ENCODE measurements around the gene SLF2. TPM values are rescaled to one million over a fixed set of nuclear protein-coding genes. Genes with fewer than 3 reads are reported as not detected.
A peak's percentile ranks its signal among the peaks of the same experiment; 100 is the strongest.

SLF2 gene
- total RNA-seq, 2 donors from 2014 or later = 31.5 to 38.9 TPM

GRCh38 chr10:100985336-100985735 is 72.6 kb downstream of the SLF2 start:
- TF ChIP-seq CTCF (conservative IDR thresholded peaks at IDR 0.05) = no peak
- Histone ChIP-seq H3K4me1 (ENCODE audit: control insufficient read depth, insufficient read depth, low read length) (no peaks in the 10 kb centered on the region), H3K9ac (ENCODE audit: extremely low read depth, low read length, poor library complexity, severe bottlenecking) (no peak overlapping the region), H3K27ac (ENCODE audit: low read depth, low read length) (no peak overlapping the region), H3K36me3 (ENCODE audit: control insufficient read depth, insufficient read depth, low read length) (peaks cover 37% of the 10 kb centered on the region), H3K9me3 (ENCODE audit: control insufficient read depth, low read length) (no peaks in the 10 kb centered on the region), H3K4me3 (ENCODE audit: low read length) (peak overlapping the region; percentile 92), H3K27me3 (ENCODE audit: control insufficient read depth, insufficient read depth, low read length, poor library complexity, severe bottlenecking) (no peaks in the 10 kb centered on the region)
- no peak for DNase-seq
- Mint-ChIP-seq H3K9me3 (no peaks in the 10 kb centered on the region), H3K36me3 (ENCODE audit: low read depth) (peaks cover 36% of the 10 kb centered on the region), H3K4me3 (peak overlapping the region; percentile 93), H3K27me3 (ENCODE audit: insufficient read depth) (no peaks in the 10 kb centered on the region), H3K27ac (no peak overlapping the region), H3K4me1 (peaks cover 9% of the 10 kb centered on the region)
- WGBS, 2 experiments (ENCODE audit: insufficient coverage in 1 of 2, insufficient read length in 1 of 2) = 75 to 87% methylated on average over 2 to 5 of the region's 5 CpGs

- no peak for DNase-seq
- Histone ChIP-seq H3K9me3 (ENCODE audit: control insufficient read depth, low read length) (no peaks in the 10 kb centered on the region), H3K4me1 (ENCODE audit: control insufficient read depth, insufficient read depth, low read length) (no peaks in the 10 kb centered on the region), H3K4me3 (ENCODE audit: low read length) (peak overlapping the region; percentile 92), H3K36me3 (ENCODE audit: control insufficient read depth, insufficient read depth, low read length) (peaks cover 38% of the 10 kb centered on the region), H3K27me3 (ENCODE audit: control insufficient read depth, insufficient read depth, low read length, poor library complexity, severe bottlenecking) (no peaks in the 10 kb centered on the region), H3K27ac (ENCODE audit: low read depth, low read length) (no peak overlapping the region), H3K9ac (ENCODE audit: extremely low read depth, low read length, poor library complexity, severe bottlenecking) (peak overlapping the region; percentile 60)
- Mint-ChIP-seq H3K9me3 (no peaks in the 10 kb centered on the region), H3K27me3 (ENCODE audit: insufficient read depth) (no peaks in the 10 kb centered on the region), H3K36me3 (ENCODE audit: low read depth) (peaks cover 44% of the 10 kb centered on the region), H3K4me1 (peaks cover 9% of the 10 kb centered on the region), H3K4me3 (peak overlapping the region; percentile 93), H3K27ac (peak overlapping the region; percentile 93)
- 23 to 42% methylated on average over 9 to 17 of the region's 17 CpGs for WGBS, 2 experiments (ENCODE audit: insufficient coverage in 1 of 2, insufficient read length in 1 of 2)
- no peak for TF ChIP-seq CTCF (conservative IDR thresholded peaks at IDR 0.05)
Measured at GRCh38 chr10:100986623-100986951, 73.8 kb downstream of the SLF2 start.

GRCh38 chr10:100986952-100987684 is 74.4 kb downstream of the SLF2 start, which contains the start of the genes MRPL43 and TWNK:
MRPL43 (minus strand) TSS chr10:100987497; CDS start chr10:100987443, 54 bp downstream.
TWNK (plus strand) TSS chr10:100987543; CDS start chr10:100988211, 668 bp downstream.
- no peaks in the 10 kb centered on the region for H3K4me1 ChIP-seq (ENCODE audit: control insufficient read depth, insufficient read depth, low read length)
- peaks cover 38% of the 10 kb centered on the region for H3K36me3 ChIP-seq (ENCODE audit: control insufficient read depth, insufficient read depth, low read length)
- no peaks in the 10 kb centered on the region for H3K9me3 ChIP-seq (ENCODE audit: control insufficient read depth, low read length)
- WGBS, 2 experiments (ENCODE audit: insufficient coverage in 1 of 2, insufficient read length in 1 of 2) = 0 to 1% methylated on average over 25 to 75 of the region's 75 CpGs
- H3K9me3 Mint-ChIP-seq = no peaks in the 10 kb centered on the region
- peaks cover 42% of the 10 kb centered on the region for H3K36me3 Mint-ChIP-seq (ENCODE audit: low read depth)
- no peaks in the 10 kb centered on the region for H3K27me3 ChIP-seq (ENCODE audit: control insufficient read depth, insufficient read depth, low read length, poor library complexity, severe bottlenecking)
- H3K9ac ChIP-seq (ENCODE audit: extremely low read depth, low read length, poor library complexity, severe bottlenecking) = peak within 1 kb of the TSS; percentile 60
- H3K27me3 Mint-ChIP-seq (ENCODE audit: insufficient read depth) = no peaks in the 10 kb centered on the region
- H3K4me3 ChIP-seq (ENCODE audit: low read length) = peak within 1 kb of the TSS; percentile 92
- H3K4me1 Mint-ChIP-seq = peaks cover 9% of the 10 kb centered on the region
- TF ChIP-seq CTCF (conservative IDR thresholded peaks at IDR 0.05) = no peak
- no peak within 1 kb of the TSS for H3K27ac ChIP-seq (ENCODE audit: low read depth, low read length)
- peak; percentile 94 for DNase-seq
- H3K27ac Mint-ChIP-seq = peak within 1 kb of the TSS; percentile 93
- H3K4me3 Mint-ChIP-seq = peak within 1 kb of the TSS; percentile 93
